HG03025 (cell line): ENCODE measurements around the gene PJA2.

ENCODE experiments used
- ATAC-seq: cut with Tn5 transposase; IDR thresholded peaks from one replicate; pipeline ENCODE4 v1.9.1; 2021; ENCODE audit warnings: mild to moderate bottlenecking, moderate library complexity; ENCODE audit not compliant: unreplicated experiment, low FRiP score

The PJA2 gene

GRCh38 chr5:109410389-109411148 lies 795 bp upstream of the PJA2 start:
- peak; percentile 12 for ATAC-seq

- ATAC-seq = peak; percentile 29
Measured at GRCh38 chr5:109408991-109409843, 557 bp downstream of the PJA2 start.

GRCh38 chr5:109407913-109408312 lies 1.9 kb downstream of the PJA2 start:
- ATAC-seq = no peak

- ATAC-seq = no peak
Measured at GRCh38 chr5:109406719-109407118, 3.1 kb downstream of the PJA2 start.

GRCh38 chr5:109404428-109404960 lies 5.3 kb downstream of the PJA2 start:
- no peak for ATAC-seq

- no peak for ATAC-seq
Measured at GRCh38 chr5:109403469-109403868, 6.3 kb downstream of the PJA2 start.

- ATAC-seq = no peak
Measured at GRCh38 chr5:109399092-109399759, 10.5 kb downstream of the PJA2 start.

- no peak for ATAC-seq
Measured at GRCh38 chr5:109396965-109397364, 12.8 kb downstream of the PJA2 start.

- ATAC-seq = no peak
Measured at GRCh38 chr5:109394806-109395205, 15.0 kb downstream of the PJA2 start.

GRCh38 chr5:109390188-109390587 lies 19.6 kb downstream of the PJA2 start:
- ATAC-seq = no peak

GRCh38 chr5:109388407-109388806 lies 21.4 kb downstream of the PJA2 start:
- ATAC-seq = no peak

GRCh38 chr5:109387408-109387974 lies 22.3 kb downstream of the PJA2 start:
- no peak for ATAC-seq

- ATAC-seq = no peak
Measured at GRCh38 chr5:109378095-109378494, 31.7 kb downstream of the PJA2 start.

- ATAC-seq = no peak
Measured at GRCh38 chr5:109374625-109375024, 35.1 kb downstream of the PJA2 start.

GRCh38 chr5:109373932-109374331 lies 35.8 kb downstream of the PJA2 start:
- ATAC-seq = no peak

GRCh38 chr5:109370343-109370742 lies 39.4 kb downstream of the PJA2 start:
- no peak for ATAC-seq

GRCh38 chr5:109365653-109366052 lies 44.1 kb downstream of the PJA2 start:
- ATAC-seq = no peak

GRCh38 chr5:109364977-109365376 lies 44.8 kb downstream of the PJA2 start:
- no peak for ATAC-seq

GRCh38 chr5:109359642-109360041 lies 50.1 kb downstream of the PJA2 start:
- no peak for ATAC-seq

GRCh38 chr5:109357807-109358206 lies 52.0 kb downstream of the PJA2 start:
- ATAC-seq = no peak

- no peak for ATAC-seq
Measured at GRCh38 chr5:109354761-109355160, 55.0 kb downstream of the PJA2 start.
